Activated T-helper 1 cell treated with anti-CD3 and anti-CD28 coated beads, Interleukin-2, amount 50 U/mL, for 16 hours (primary cell): ENCODE data around the gene SYN1.
"Not testable (repeated sequence)": the region's sequence is repeated elsewhere in the genome, so short reads cannot be mapped to it uniquely, and the experiment has no call there.

Source experiments
- DNase-seq, 2 donors: peaks; one replicate each; pipeline ENCODE4 v3.0.0-alpha.2; 2020; ENCODE audit warnings: low read depth in 1 of 2, low spot score in 1 of 2

The SYN1 gene

GRCh38 chrX:47619486-47620302 is at the start of gene SYN1:
TSS of gene SYN1 (minus strand) at chrX:47619857. CDS start at chrX:47619728, 129 bp downstream.
- DNase-seq = peak; percentile 55 to 71

DNA sequence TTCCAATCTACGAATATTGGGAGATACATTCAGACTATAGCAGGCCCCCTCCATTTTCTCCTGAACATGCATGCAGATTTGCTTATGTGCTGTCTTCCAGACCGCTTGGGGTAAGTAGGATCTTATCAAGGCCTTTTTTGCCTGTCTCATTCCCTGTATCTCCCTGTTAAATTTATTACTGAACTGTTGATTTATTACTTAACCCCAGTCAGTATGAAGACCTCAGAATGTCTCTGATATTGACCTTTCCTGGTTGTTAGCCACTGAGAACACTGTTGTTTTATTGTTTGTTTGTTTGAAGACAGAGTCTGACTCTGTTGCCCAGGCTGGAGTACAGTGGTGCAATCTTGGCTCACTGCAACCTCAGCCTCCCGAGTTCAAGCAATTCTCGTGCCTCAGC is 46.1 kb upstream of the SYN1 start:
- not testable (repeated sequence) for DNase-seq

DNA sequence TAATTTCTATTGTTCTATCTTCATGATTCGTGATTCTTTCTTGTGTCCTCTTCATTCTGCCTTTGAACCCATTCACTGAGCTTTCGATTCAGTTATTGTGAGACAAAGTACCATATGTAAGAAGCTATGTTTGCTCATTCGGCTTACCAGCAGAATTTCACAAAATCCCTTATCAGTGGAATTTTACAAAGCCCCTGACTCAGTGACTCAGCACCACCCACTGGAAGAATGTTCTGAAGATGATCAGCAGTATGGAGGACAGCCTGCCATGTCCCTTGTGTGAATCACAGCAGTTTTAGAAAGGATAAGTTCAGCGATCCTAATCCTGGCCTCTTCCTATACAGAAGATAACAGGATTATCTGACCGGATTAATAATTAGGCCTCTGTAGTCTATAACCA is 45.1 kb upstream of the SYN1 start:
- DNase-seq = no peak

GRCh38 chrX:47662144-47662657 is 42.5 kb upstream of the SYN1 start:
- peak in 1 of 2 donors; percentile 12 for DNase-seq

DNA sequence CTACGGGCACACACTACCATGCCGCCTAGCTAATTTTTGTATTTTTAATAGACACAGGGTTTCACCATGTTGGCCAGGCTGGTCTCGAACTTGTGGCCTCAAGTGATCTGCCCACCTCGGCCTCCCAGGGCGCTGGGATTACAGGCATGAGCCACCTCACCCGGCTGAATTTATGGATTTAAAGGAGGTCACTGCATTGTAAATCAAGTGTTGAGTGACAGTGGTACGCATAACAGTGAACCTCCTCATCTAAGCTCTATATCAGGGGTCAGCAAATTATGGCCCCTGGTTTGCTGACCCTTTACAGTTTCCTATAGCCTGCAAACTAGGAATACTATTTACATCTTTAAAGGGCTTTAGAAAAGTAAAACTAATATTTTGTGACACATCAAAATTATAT is 41.9 kb upstream of the SYN1 start:
- DNase-seq = no peak

DNA sequence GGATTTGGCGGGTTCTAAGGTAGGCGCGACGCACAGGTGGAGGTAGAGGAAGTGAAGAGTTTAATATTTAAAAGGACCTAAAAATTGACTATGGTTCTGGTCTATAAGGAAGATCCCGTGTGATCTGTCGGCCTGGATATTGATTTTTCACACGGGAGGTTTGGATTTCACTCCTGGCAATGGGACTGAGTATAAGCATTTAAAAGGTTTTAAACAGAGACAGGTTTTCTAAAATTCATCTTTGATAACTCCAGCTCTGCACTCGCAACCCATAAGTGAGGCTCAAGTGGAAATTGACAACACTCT is 39.7 kb upstream of the SYN1 start:
- DNase-seq = no peak

DNA sequence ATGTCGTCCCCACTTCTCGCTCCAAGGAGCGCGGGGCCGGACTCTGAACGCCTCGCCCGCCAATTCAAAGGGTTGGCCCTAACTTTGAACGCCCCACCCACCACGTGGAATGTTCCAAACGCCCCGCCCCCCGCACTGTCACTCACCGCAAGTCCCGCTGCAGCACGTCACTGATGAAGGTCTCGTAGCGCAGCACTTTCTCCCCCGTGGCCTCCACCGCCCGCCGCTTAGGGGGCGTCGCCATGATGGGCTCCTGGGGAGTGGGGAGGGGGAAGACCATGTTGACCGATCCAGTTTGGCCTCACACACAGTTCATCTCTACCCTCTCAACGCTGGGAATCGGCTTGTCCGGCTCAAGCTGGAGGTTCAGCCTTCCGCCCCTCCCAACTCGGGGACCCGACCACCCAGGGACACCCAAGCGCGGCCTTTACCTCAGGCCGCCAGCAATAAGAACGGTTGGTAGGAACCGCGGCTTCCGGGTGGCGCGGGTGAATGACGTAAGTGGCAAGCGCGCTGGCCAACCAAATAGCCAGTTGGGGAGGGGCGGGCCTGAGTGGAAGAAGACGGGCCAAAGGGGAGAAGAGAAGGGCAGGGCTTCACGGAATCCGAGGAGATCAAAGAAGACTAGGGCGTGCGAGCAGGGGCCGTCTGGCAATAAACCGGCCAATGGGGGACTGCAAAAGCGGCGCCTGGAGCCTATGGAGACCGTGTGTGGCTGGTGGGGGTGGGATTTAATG is 39.2 kb upstream of the SYN1 start, which contains the start of gene UXT:
TSS of gene UXT (minus strand) at position 497 of the 737 bp plus-strand sequence. CDS start at position 244, 253 bp downstream.
- peak; percentile 77 to 83 for DNase-seq

DNA sequence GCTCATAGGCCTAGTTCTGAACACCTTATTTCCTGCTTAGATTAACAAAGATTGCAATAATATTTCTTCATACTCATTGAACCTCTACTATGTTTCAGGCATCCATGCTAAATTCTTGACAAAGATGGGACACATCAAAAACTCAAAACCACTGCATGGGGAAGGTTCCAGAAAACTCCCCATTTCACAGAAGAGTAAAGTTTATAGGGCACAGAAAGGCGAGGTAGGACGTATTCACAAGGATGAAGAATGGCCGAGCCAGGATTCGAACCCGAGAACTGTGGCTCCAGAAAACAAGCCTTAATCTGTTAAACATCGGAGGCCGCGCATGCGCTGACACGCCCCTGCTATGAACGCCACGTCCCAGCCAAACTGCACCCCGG is 38.6 kb upstream of the SYN1 start:
- DNase-seq = peak in 1 of 2 donors; percentile 75

GRCh38 chrX:47651043-47651905 is 31.6 kb upstream of the SYN1 start:
- DNase-seq = no peak

DNA sequence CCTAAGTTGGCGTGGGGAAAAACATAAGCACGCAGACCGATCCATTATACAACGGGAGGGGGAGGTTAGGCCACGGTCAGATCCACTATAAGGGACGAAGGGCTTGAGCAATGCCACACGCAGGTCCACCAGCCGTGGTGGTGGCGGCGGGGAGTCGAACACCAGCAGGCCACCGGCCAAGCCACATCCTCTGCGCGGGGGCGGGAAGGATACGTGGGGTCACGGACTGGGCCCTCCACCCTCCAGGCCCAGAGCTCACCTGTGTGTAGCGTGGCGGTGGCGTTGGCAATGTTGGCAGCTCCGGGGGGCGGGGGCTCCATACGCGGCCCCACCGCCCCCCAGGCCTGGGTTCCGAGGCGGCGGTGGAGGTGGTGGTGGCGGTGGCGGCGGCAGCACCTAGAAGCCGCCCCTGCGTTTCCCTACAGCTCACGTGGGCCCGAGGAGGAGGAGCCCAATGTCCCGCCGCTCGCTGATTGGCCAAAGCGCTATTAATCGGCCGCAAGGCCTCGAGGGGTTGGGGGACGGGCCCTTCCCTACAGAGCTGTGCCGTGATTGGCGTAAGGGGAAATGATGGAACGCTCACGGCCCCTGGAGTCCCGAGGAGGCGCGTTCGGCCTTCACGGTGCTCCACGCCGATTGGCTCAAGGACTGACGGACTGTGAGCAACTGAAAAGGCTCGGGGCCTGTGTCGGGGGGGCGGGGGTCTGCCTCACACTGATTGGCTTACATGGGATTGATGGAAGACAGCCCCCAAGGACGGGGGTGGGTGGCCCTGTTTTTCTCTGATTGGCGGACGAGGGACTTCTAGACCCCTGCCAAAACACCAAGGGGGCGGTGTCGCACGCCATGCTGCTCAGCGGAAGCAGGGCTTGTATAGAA is 30.7 kb upstream of the SYN1 start, which contains the start of gene ELK1:
TSS of gene ELK1 (minus strand) at position 400 of the 879 bp plus-strand sequence. CDS start 9,122 bp downstream, outside the sequence.
- DNase-seq = peak; percentile 65 to 78

- no peak for DNase-seq
Observed at GRCh38 chrX:47649781-47650163, 30.1 kb upstream of the SYN1 start.

DNA sequence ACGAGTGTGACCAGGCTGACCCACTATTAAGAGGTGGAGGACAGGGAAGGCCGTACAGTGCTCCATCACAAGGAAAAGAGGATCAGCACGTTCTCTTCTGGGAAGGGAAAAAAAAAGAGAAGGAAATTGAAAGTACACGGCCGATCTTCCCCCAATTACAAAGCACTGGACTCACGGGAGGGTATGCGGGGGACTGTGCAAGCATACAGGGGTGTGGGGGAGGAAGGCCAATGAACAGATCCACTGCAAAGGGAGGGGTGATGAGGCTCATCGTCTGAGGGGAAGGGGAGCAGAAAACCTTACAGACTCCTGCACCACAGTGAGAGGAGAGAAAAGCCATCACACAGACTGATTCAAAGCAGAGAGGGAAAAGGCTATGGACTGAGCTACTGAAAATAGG is 29.6 kb upstream of the SYN1 start:
- no peak for DNase-seq

GRCh38 chrX:47648376-47648775 is 28.7 kb upstream of the SYN1 start:
- DNase-seq = no peak

GRCh38 chrX:47646636-47647035 is 27.0 kb upstream of the SYN1 start:
- DNase-seq = no peak

GRCh38 chrX:47645530-47645929 is 25.9 kb upstream of the SYN1 start:
- no peak for DNase-seq

DNA sequence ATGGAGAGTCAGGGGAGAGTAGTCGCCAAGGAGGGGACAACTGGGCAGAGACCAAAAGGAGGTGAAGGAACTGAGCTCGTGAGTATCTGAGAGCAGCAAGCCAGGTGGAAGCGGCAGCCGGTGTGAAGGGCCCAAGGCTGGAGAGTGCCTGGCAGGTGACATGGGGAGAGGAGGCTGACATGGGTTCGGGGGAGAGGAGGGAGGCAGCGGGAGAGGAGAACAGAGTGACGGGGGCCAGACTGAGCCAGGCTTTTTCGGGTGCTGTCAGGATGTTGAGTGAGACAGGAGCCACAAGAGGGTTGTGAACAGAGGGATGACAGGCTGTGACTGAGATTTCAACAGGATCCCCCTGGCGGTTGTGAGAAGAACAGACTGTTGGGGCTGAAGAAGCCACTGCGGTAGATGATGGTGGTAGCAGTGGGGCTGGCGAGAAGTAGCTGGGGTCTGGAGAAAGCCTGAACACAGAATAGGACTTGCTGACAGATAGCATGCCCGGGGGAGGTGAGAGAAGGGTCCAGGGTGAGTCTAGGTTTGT is 25.0 kb upstream of the SYN1 start:
- DNase-seq = no peak

GRCh38 chrX:47643926-47644325 is 24.3 kb upstream of the SYN1 start:
- no peak for DNase-seq

GRCh38 chrX:47638816-47639215 is 19.2 kb upstream of the SYN1 start:
- no peak for DNase-seq

GRCh38 chrX:47637546-47638195 is 18.0 kb upstream of the SYN1 start:
- DNase-seq = peak in 1 of 2 donors; percentile 15
